Skin epidermis (tissue), 12 donors: Measurements from ENCODE around the gene PPM1H.

ENCODE experiments used
- H3K27ac ChIP-seq, 21 experiments: fragments of 200-600 bp; sonication (generic) in 11 of 21; one replicate each; pipeline ENCODE4 v1.5.0; 2020; ENCODE audit warnings: mild to moderate bottlenecking in 3 of 21, inconsistent platforms in 2 of 21, moderate library complexity in 2 of 21
- H3K4me3 ChIP-seq, 7 experiments: fragments of 200-600 bp; sonication (generic) in 2 of 7; one replicate each; pipeline ENCODE4 v1.5.0; 2020; ENCODE audit warnings: inconsistent platforms in 2 of 7, mild to moderate bottlenecking in 2 of 7, moderate library complexity in 1 of 7

The PPM1H gene

DNA sequence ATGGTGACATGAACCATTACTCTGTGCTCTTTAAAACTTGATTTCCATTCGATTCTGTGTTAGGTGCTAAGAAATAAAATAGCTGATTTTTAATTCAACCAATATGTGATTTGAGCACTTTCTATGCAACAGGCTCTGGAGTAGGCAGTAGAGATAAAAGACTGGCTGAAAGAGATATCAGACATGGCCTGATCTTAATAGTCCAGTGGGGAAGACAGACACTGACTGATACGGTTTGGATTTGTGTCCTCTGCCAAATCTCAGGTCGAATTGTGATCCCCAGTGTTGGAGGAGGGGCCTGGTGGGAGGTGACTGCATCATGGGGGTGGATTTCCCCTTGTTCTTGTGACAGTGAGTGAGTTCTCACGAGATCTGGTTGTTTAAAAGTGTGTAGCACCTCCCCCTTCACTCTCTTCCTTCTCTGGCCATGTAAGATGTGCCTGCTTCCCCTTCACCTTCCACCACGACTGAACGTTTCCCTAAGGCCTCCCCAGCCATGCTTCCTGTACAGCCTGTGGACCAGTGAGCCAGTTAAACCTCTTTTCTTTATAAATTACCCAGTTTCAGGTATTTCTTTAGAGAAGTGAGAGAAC, 128.6 kb downstream of the PPM1H start:
- H3K27ac ChIP-seq, result no peak overlapping the region

DNA sequence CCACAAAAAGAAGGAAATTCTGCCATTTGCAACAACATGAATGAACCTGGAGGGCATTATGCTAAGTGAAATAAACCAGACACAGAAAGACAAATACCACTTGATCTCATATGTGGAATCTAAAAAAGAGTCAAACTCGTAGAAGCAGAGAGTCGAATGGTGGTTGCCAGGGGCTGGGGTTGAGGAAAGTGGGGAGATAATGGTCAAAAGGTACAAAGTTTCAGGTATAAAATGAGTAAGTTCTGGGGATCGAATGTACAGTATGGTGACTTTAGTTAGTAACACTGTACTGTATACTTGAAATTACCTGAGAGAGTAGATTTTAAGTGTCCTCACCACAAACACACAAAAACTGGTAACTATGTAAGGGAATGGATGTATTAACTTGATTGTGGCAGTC, 129.4 kb downstream of the PPM1H start:
- Histone ChIP-seq H3K4me3 (no peak overlapping the region), H3K27ac (no peak overlapping the region)

More for the DNA sequence above, 128.6 kb downstream of the PPM1H start:
- H3K4me3 ChIP-seq, result no peak overlapping the region

DNA sequence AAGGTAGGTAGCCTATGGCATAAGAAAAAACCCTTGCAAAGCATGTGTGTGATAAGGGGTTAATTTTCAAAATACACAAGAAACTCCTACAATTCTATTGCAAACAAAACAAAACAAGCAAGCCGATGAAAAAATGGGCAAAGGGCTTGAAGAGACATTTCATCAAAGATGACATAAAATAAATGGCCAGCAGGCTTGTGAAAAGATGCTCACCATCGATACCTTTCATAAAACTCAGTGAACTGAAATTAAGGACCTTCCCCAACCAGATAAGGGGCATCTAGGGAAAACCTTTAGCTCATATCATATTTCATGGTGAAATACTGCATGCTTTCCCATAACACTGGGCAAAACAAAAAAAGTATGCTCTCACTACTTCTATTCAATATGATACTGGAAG, 131.2 kb downstream of the PPM1H start:
- Histone ChIP-seq H3K27ac (no peak overlapping the region), H3K4me3 (no peak overlapping the region)

DNA sequence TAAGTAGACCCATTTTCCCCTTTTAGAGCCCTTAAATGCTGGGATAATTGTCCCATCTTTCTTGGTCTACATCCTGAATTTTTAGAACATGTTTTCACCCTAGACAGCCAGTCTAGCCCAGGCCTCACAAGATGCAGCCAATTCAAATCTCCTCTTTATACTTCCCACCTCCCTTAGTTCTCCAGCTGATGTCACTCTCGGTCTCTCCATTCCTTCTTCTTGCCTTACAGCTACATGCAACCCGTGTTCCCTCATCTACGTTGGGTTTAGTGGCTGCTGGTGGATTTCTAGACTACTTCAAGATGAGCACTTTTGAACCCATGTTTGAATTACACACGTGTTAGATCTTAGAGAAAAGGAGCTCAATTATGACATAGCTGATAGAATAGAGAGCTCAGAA, 132.0 kb downstream of the PPM1H start:
- Histone ChIP-seq H3K27ac (no peak overlapping the region), H3K4me3 (no peak overlapping the region)

DNA sequence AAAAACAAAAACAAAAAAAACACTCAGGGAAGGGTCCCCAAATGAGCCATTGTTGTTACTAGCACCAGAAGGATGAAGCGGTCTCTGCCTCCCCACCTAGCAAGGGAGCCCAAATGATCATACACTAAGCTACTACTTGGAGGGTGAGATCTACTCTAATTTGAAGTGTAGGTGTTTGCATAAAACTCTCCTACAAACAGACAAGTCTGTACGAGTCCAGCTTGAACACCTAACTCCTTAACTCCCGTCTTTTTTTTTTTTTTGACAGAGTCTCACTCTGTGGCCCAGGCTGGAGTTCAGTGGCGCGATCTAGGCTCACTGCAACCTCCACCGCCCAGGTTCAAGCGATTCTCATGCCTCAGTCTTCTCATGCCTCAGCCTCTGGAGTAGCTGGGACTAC, 132.6 kb downstream of the PPM1H start:
- Histone ChIP-seq H3K27ac (no peak overlapping the region), H3K4me3 (no peak overlapping the region)

DNA sequence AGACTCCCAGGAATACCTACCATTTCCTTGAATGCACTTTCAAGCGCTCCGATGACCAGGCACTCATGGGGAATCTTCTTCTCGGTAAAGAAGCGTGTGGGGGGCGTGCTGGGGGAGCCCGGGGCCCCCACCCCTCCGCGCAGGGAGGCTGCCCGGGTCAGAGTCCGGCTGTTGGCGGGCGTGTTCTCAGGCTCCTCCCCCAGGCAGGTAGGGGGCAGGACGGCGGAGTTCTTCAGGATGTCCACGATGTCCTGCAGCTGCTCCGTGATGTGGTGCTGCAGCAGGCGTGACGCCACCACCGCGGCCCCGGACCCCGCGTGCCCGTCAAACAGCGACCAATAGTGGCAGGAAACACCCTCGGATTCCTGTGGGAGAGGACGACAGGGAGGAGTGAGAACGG, 133.2 kb downstream of the PPM1H start:
- H3K4me3 ChIP-seq, result no peak overlapping the region
- no peak overlapping the region for H3K27ac ChIP-seq

DNA sequence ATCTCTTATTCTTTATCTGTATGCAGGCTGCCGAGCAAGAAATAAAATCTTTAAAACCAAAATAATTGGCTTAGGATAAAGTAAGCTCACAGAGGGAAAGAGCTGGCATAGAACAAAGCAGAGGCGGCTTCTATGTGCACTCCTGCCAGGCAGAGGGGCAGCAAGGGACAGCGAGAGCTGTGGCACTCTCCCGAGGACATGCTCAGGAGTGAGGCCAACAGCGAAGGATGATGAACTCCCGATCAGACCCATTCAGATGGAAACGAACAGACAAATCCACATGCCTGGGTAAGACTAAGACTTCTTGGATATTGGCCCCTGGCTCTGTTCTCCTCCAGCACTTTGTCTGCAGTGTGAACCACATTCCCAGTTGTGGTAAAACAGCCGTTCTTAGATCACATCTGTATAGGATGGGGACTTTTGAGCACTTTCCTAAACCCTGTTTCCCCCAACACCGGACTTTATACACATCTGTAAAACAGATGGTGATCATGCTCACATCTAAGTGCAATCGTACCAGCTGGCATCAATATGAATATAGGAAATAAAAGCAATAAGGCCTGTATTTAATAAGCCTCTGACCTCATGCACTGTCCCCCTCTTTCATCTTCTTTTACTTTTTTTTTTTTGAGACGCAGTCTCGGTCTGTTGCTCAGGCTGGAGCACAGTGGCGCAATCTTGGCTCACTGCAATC, 134.1 kb downstream of the PPM1H start:
- no peak overlapping the region for H3K4me3 ChIP-seq
- no peak overlapping the region for H3K27ac ChIP-seq

DNA sequence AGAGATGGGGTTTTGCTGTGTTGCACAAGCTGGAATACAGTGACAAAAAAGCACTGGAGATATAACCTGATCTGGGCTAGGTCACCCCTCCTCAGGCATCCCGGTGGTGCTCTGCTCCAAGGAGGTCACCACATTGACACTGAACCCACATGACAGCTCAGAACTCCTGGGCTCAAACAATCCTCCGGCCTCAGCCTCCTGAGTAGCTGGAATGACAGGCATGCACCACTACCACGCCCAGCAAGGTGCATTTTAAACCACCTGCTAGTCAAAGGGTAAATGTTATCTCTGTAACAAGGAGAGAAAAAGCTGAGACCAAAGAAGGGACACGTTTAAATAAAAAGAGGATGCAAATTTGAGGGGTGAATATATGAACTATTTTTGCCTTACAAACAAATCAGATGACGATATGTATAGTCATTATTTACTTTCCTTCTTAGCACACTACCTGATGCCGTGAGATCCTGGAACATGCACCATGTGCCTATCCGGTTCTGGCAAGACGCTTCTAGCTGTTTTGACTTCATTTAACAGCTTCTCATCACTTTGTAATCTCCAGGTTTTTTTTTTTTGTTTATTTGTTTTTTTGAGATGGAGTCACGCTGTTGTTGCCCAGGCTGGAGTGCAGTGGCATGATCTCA, 135.1 kb downstream of the PPM1H start:
- Histone ChIP-seq H3K4me3 (no peak overlapping the region), H3K27ac (no peak overlapping the region)

DNA sequence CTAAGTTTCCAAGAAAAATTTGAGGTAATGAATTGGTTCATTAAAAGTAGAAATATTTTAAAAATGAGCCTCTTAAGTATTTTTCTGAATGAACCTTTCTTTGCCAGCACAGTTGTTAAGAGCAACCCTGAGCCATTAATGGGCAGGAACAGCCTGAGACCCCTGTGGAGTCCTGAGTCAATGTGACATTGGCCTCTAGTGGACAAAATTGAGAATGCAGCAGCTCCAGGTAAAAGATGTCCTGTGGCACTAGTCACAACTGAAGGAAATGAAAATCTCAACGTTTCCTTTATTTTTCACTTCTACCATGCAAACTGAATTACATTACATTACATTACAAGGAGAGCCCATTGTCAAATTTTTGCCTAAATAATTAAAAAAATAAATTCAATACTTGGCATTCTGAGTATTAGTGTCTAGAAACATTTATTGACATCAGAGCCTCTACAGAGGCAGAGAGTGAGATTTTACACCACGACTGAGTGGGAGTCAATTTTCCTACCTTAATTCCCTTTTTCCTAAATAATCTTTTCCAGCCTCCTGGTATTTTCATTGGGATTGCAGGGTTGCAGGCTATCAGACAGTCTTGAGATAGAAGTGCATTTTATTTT, 135.7 kb downstream of the PPM1H start:
- H3K27ac ChIP-seq, result no peak overlapping the region

DNA sequence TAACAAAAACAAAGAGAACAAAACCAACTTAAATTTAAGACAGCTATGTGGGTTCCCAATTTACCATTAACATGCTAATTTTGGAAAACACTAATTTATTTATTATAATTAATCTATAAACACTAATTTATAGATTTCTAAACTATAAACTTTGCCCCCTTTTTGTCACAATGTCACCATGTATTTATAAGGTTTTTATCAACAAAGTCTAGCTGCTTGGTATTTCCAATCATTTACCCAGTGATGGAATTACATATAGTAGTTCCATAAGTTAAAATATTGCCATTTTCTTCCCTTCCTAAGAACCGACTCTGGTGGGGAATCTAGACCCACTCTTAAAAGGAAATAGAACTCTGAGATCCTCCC, 140.7 kb downstream of the PPM1H start:
- H3K4me3 ChIP-seq, result no peak overlapping the region
- H3K27ac ChIP-seq, result peak overlapping the region in 2 of 21 experiments; percentile 15 to 35

More for the DNA sequence above, 135.7 kb downstream of the PPM1H start:
- no peak overlapping the region for H3K4me3 ChIP-seq

DNA sequence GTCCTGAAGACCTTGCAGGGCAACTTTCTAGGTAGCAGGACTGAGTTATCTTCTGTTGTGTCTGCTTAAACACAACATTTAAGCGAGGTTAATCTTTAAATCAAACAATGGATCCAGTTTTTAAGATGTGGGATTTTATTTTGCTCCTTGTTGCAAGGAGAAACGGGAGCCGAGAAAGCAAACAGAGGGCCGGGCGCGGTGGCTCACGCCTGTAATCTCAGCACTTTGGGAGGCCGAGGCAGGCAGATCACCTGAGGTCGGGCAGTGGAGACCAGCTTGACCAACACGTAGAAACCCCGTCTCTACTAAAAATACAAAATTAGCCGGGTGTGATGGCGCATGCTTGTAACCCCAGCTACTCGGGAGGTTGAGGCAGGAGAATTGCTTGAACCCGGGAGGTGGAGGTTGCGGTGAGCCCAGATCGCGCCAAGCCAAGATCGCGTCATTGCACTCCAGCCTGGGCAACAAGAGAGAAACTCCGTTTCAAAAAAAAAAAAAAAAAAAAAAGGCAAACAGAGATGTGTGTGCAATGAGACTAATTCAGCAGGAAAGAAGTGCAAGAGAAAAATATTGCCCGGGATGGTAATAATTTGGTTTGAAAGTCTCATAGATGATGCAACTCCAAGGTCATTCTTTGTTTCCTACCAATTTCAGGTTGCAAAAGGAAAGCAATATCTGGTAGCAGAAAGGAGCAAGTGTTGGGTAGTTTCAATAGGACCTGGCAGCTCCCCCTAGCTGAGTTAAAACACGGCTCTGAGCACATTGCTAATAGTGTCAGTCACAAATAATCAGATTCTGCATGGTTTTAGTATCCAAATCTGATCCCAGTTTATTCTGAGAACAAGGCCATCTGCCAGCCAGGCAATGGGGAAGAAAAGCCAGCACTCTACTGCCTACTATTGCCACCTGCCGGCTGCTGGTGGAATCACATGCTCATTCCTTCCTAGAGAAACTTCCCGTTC, 141.4 kb downstream of the PPM1H start:
- Histone ChIP-seq H3K27ac (peak overlapping the region in 2 of 21 experiments; percentile 15 to 35), H3K4me3 (no peak overlapping the region)

DNA sequence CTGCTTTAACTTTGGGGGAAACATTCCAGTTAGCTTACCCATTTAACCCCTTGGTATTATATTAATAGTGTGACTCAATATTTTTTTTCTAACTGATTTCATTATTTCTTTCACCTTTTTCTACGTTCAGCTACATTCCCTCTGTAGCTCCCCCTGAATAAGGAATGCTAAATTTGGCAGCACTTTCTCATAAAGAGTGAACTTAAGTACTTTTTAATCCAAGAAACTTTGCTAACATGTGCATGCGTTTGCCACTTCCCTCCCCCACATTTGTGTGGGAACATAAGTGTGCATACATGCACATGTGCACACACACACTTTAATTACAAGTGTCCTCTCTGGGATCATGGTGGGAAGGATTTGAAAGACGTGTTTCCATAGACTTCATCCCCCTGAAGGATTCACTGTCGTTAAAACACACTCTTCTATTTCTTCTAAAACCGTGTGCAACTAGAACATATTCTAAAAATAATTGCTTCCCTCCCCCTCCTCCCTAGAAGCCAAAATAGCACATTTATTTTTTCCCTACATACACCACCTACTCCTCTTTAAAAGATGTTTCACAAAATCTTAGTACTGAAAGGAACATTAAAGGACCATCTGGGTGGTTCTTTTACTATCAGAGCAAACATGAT, 142.6 kb downstream of the PPM1H start:
- no peak overlapping the region for H3K27ac ChIP-seq
- H3K4me3 ChIP-seq, result no peak overlapping the region

DNA sequence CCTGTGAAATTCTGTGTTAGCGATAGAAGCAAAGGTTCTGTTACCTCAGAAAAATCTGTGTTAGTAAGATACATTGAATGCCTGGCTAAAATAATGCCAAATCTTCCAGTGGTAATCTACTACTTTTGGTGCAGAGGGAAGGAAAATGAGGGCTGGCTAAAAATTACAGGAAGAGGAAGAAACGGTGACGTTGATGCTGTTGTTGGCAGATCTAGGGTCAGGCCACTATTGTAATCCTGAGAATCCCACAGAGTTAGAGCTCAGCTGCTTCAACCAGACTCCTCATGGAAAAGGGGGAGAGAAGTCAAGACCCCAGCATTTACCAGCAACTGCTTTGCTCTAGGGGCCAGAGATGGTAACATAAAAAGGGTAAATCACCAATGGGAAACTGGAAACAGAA, 145.1 kb downstream of the PPM1H start:
- peak overlapping the region in 3 of 21 experiments; percentile 29 to 63 (median 50) for H3K27ac ChIP-seq
- no peak overlapping the region for H3K4me3 ChIP-seq

DNA sequence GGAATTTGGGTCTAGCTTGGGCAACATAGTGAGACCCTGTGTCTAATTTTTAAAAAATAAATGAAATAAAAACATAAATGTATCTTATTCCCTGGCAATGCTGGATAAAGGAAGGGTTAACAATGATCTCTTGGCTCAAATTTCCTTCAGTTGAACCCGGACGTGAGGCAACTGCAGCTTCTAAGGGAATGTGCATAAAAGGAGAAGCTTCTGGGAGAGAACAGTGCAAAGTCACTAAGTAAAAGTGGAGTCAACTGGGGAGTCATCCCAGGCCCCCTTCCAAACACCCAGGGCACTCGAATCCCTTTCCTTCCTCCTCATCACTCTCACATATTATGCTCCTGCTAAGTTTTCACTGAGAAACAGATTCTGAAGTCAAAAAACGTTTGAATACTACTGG, 147.3 kb downstream of the PPM1H start:
- Histone ChIP-seq H3K27ac (no peak overlapping the region), H3K4me3 (no peak overlapping the region)

DNA sequence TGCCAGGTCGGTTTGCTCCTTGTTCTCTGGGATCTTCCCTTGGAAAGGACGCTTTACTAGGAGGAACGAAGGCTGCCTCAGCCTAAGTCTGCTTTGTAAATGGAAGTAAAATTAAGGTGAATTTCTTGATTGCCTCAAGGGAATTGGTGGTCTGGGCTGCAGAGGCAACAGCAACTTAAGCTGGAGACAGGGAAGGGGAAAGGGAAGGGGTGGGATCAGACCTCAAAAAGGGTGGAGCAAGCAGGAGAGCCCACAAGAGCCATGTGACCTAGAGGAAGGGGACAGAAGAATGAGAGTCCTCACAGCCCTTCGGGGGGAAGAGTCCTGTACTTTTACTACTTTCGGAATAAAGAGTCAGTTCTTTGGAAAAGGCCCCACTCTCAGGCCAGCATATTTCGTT, 147.9 kb downstream of the PPM1H start:
- no peak overlapping the region for H3K4me3 ChIP-seq
- peak overlapping the region in 1 of 21 experiments; percentile 24 for H3K27ac ChIP-seq

DNA sequence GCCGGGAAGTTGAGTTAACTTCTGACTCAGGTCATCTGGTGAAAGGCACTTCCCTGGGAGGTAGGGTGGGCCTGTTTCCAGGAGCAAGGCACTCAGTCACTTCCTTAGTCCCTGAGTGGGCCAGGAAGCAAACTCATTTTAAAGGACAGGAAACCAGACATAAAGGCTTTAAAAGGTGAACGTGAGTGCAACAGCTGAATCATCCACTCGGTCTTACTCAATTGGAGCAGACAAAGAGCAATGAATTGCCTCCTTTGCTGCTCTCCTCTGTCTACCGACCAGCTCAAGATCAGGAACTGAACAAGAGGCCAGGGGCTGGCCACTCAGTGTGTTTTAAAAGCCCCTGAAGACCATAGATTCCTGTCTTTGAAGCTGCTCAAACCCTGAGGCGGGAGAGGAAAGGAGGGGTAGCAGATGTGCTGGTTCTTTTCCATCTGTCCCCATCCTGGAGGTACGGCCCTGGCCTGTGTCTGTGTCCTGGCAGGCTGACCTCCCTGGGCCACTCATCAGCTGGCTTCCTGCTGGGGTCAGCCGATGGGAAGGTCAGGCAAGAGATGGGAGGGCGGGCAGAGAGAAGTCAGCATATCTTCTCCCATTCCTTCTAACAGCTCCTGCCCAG, 148.9 kb downstream of the PPM1H start:
- Histone ChIP-seq H3K4me3 (no peak overlapping the region), H3K27ac (peak overlapping the region in 11 of 21 experiments; percentile 2 to 66 (median 30))

DNA sequence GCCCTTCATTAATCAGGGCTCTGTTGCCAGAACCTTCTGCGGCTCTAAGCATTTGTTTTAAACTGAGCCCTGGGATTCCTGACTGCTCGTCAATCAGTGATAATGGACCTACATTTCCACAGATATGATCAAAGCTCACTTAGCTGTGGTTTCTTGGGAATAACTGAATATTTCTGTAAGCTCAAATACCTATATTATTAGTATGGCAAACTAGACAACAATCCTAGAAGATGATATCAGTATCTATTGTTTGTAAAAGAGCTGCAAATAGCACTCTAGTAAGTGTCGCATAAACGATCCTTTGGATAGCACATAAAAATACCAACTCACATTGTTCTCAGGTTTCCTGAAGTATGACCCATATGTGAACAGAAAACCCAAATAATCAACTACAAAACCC, 150.4 kb downstream of the PPM1H start:
- peak overlapping the region in 1 of 21 experiments; percentile 27 for H3K27ac ChIP-seq
- no peak overlapping the region for H3K4me3 ChIP-seq

DNA sequence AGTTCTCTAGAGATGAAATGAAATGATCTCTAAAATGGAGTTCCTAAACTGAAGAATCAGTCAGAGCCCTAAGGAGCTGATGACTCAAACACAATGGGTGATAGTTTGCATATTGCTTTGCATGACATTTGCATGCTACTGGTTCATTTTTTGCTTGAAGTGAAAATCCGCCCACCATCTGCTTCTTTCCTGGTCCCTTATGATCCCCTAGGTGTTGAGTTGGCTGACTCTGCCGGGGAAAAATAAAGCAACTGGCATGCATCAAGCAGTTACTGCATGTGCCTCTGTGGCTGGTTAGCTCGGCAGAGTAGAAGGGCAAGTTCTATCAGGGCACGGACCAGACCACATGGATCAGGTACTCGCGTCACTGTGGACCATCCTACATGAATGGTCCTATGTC, 151.1 kb downstream of the PPM1H start:
- H3K27ac ChIP-seq, result peak overlapping the region in 2 of 21 experiments; percentile 12 to 27
- no peak overlapping the region for H3K4me3 ChIP-seq
